ENCODE data around the gene NDUFAF3. TPM values are rescaled to one million over a fixed set of nuclear protein-coding genes. Genes with fewer than 3 reads are reported as not detected.

The NDUFAF3 gene
- total and polyA plus RNA-seq, 4 donors: 28.6 to 107 (median 72.0) TPM

DNA sequence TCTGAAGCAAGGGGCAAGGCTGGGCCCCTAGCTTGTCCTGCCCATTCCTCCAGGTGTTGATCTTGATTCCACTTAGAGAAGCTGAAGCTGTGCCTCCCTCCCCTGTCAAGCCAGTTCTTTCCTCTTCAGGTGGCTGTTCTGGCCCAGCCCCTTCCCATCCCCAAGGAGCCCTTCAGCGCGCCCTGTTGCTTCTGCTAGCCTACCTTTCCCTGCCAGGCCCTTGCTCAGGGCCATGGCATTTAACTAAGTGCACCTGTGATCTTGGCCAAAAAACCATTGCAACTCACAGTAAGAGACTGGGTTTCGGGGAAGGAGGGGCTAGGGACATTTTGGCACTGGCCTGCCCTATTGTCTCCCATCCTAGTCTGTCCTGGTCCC, 16.6 kb upstream of the NDUFAF3 start:
- Histone ChIP-seq H3K27ac (ENCODE audit: low read depth in 1 of 2, low read length in 2 of 2) (no peak overlapping the region), H3K9me3 (ENCODE audit: control insufficient read depth in 4 of 4, low read length in 3 of 4) (no peaks in the 10 kb centered on the region), H3K4me1 (ENCODE audit: control insufficient read depth in 4 of 4, insufficient read depth in 4 of 4, low read length in 3 of 4) (peaks cover 6 to 31% (median 20%) of the 10 kb centered on the region in 4 donors), H3K4me3 (ENCODE audit: low read depth in 1 of 3, low read length in 3 of 3) (no peak overlapping the region), H3K9ac (ENCODE audit: low read depth in 1 of 2, low read length in 2 of 2) (no peak overlapping the region), H3K36me3 (ENCODE audit: control insufficient read depth in 4 of 4, insufficient read depth in 3 of 4, low read depth in 1 of 4, low read length in 3 of 4) (peaks cover 0 to 2% (median 0%) of the 10 kb centered on the region in 4 donors), H3K27me3 (ENCODE audit: control insufficient read depth in 4 of 4, insufficient read depth in 4 of 4, low read length in 3 of 4) (no peaks in the 10 kb centered on the region)
- DNase-seq (ENCODE audit: low spot score): no peak
- TF ChIP-seq RAD21 (IDR thresholded peaks at IDR 0.05) (no peak), JUND (IDR thresholded peaks at IDR 0.05) (no peak), NR2F2 (IDR thresholded peaks at IDR 0.05) (no peak), FOXA1 (IDR thresholded peaks at IDR 0.05) (no peak), YY1 (IDR thresholded peaks at IDR 0.05) (no peak), GABPA (IDR thresholded peaks at IDR 0.05 in 1 of 2, conservative IDR thresholded peaks at IDR 0.05 in 1 of 2) (no peak), HNF4A (conservative IDR thresholded peaks at IDR 0.05) (no peak), HNF4G (IDR thresholded peaks at IDR 0.05) (no peak), EGR1 (IDR thresholded peaks at IDR 0.05; ENCODE audit: low read depth in 2 of 2) (no peak)
- 97% methylated on average over 3 of the region's 3 CpGs for WGBS

DNA sequence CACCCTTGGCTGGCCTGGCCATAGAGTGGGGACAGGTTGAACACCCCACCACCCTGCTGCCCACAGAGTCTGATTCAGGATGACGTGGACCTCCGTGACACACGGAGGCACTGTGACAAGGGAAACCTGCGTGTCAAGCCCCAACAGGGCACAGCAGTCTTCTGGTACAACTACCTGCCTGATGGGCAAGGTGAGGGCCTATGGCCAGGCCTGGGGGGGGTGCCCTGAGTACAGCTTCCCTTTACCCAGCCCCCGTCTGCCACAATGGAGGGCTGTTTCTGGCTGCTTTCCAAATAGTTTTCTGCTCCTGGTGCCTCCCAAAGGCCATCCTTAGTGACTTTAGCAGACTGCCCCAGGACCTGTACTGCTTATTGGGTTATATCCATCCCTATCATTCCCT, 15.9 kb upstream of the NDUFAF3 start:
- Histone ChIP-seq H3K4me1 (ENCODE audit: control insufficient read depth in 4 of 4, insufficient read depth in 4 of 4, low read length in 3 of 4) (peaks cover 6 to 31% (median 20%) of the 10 kb centered on the region in 4 donors), H3K9ac (ENCODE audit: low read depth in 1 of 2, low read length in 2 of 2) (no peak overlapping the region), H3K27ac (ENCODE audit: low read depth in 1 of 2, low read length in 2 of 2) (no peak overlapping the region), H3K9me3 (ENCODE audit: control insufficient read depth in 4 of 4, low read length in 3 of 4) (no peaks in the 10 kb centered on the region), H3K36me3 (ENCODE audit: control insufficient read depth in 4 of 4, insufficient read depth in 3 of 4, low read depth in 1 of 4, low read length in 3 of 4) (peaks cover 0 to 2% (median 0%) of the 10 kb centered on the region in 4 donors), H3K27me3 (ENCODE audit: control insufficient read depth in 4 of 4, insufficient read depth in 4 of 4, low read length in 3 of 4) (no peaks in the 10 kb centered on the region), H3K4me3 (ENCODE audit: low read depth in 1 of 3, low read length in 3 of 3) (peak overlapping the region in 1 of 3 donors; percentile 64)
- no peak for TF ChIP-seq RXRA (IDR thresholded peaks at IDR 0.05)
- no peak for TF ChIP-seq GABPA (IDR thresholded peaks at IDR 0.05 in 1 of 2, conservative IDR thresholded peaks at IDR 0.05 in 1 of 2)
- no peak for TF ChIP-seq SP1 (IDR thresholded peaks at IDR 0.05)
- TF ChIP-seq RAD21 (IDR thresholded peaks at IDR 0.05): no peak
- TF ChIP-seq, protein P1, sequence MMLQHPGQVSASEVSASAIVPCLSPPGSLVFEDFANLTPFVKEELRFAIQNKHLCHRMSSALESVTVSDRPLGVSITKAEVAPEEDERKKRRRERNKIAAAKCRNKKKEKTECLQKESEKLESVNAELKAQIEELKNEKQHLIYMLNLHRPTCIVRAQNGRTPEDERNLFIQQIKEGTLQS (IDR thresholded peaks at IDR 0.05): no peak
- TF ChIP-seq JUND (IDR thresholded peaks at IDR 0.05): no peak
- TF ChIP-seq HNF4A (conservative IDR thresholded peaks at IDR 0.05): no peak
- TF ChIP-seq YY1 (IDR thresholded peaks at IDR 0.05): no peak
- TF ChIP-seq HNF4G (IDR thresholded peaks at IDR 0.05): no peak
- no peak for TF ChIP-seq FOXA1 (IDR thresholded peaks at IDR 0.05)
- no peak for TF ChIP-seq NR2F2 (IDR thresholded peaks at IDR 0.05)
- TF ChIP-seq, protein P2, sequence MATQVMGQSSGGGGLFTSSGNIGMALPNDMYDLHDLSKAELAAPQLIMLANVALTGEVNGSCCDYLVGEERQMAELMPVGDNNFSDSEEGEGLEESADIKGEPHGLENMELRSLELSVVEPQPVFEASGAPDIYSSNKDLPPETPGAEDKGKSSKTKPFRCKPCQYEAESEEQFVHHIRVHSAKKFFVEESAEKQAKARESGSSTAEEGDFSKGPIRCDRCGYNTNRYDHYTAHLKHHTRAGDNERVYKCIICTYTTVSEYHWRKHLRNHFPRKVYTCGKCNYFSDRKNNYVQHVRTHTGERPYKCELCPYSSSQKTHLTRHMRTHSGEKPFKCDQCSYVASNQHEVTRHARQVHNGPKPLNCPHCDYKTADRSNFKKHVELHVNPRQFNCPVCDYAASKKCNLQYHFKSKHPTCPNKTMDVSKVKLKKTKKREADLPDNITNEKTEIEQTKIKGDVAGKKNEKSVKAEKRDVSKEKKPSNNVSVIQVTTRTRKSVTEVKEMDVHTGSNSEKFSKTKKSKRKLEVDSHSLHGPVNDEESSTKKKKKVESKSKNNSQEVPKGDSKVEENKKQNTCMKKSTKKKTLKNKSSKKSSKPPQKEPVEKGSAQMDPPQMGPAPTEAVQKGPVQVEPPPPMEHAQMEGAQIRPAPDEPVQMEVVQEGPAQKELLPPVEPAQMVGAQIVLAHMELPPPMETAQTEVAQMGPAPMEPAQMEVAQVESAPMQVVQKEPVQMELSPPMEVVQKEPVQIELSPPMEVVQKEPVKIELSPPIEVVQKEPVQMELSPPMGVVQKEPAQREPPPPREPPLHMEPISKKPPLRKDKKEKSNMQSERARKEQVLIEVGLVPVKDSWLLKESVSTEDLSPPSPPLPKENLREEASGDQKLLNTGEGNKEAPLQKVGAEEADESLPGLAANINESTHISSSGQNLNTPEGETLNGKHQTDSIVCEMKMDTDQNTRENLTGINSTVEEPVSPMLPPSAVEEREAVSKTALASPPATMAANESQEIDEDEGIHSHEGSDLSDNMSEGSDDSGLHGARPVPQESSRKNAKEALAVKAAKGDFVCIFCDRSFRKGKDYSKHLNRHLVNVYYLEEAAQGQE (IDR thresholded peaks at IDR 0.05): no peak
- TF ChIP-seq, protein P3, sequence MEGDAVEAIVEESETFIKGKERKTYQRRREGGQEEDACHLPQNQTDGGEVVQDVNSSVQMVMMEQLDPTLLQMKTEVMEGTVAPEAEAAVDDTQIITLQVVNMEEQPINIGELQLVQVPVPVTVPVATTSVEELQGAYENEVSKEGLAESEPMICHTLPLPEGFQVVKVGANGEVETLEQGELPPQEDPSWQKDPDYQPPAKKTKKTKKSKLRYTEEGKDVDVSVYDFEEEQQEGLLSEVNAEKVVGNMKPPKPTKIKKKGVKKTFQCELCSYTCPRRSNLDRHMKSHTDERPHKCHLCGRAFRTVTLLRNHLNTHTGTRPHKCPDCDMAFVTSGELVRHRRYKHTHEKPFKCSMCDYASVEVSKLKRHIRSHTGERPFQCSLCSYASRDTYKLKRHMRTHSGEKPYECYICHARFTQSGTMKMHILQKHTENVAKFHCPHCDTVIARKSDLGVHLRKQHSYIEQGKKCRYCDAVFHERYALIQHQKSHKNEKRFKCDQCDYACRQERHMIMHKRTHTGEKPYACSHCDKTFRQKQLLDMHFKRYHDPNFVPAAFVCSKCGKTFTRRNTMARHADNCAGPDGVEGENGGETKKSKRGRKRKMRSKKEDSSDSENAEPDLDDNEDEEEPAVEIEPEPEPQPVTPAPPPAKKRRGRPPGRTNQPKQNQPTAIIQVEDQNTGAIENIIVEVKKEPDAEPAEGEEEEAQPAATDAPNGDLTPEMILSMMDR (IDR thresholded peaks at IDR 0.05; ENCODE audit: low read depth, low read length, missing input control): no peak
- no peak for TF ChIP-seq FOXA2 (IDR thresholded peaks at IDR 0.05)
- DNase-seq (ENCODE audit: low spot score): no peak
- WGBS: 95% methylated on average over 5 of the region's 5 CpGs
